Amygdala (tissue), 56 donors: ENCODE measurements around the gene NFATC1.

Experiments used
- DNase-seq, 56 donors: peaks; one replicate each; lab custom pipeline; 2025; lab: John Stamatoyannopoulos, UW

NFATC1 gene

DNA sequence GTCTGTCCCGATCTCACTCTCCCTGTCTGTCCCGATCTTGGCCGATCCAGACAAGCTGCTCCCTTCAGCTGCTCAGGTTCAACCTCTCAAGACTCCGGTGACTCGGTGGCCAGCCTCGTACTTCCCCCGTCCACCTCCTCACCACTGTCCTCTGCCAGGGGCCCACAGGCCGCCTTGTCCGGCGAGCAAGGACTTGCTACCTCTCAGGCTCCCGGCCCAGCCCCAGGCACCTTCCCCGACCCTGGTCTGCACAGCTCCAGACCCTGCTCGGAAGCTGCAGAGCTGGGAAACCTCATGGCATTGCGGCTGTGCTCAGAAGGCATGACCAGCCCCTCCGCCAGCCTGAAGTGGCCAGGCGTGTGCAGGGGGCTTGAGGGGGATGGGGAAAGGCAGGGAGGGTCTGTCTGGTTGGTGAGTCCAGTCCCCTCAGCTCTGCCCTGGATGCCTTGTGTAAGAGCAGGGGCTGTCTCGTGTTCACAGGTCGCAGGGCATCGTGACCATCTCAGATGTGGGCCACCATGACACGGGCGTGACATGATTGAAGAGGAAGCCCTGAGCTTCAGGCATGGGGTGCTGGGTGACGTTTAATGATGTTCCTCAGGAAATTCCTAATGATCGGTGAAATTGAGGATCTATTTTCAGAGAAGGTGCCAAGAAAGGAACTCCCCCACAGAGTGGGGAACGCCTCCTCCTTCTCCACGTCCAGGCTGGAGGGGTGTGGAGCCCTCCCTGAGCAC, 162.6 kb downstream of the NFATC1 start:
- DNase-seq: no peak

GRCh38 chr18:79558933-79559416, 163.2 kb downstream of the NFATC1 start:
- no peak for DNase-seq

GRCh38 chr18:79559436-79559835, 163.7 kb downstream of the NFATC1 start:
- no peak for DNase-seq

DNA sequence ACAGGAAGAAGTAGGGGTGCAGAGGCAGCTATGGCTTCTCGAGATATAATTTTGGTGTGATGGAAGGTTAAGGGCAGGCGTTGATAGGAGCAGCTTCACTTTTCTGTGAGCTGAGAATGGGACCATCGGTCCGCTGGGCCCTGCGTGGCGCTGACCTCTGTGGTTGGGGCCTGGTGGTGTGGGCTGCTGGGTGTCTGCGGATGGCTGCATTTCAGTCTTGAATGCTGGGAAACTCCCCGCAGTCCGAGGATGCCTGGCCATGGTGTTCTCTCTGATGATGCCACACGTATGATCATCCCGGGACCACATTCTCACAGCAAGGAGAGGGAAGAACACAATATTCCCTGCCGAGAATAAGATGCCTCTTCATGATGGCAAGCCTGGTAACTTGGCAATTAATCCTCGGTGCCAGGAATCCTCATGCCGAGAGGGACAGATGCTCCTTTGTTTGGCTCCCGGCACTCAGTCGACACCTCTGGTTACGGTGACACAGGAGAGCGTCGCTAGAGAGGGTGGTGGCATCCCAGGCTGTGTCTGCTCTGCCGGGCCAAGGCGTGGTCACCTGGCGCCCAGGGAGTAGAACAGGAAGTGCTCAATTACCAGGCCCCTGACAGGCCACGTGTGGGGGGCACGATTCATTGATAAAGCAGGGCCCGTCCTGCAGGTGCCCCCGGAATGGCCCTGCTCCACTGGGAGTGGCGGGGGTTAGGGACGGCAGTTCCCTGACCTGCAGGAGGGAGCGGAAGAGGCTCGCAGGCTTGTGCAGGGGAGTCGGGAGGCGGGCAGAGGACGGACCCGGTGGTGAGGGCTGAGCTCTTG, 164.5 kb downstream of the NFATC1 start:
- no peak for DNase-seq

DNA sequence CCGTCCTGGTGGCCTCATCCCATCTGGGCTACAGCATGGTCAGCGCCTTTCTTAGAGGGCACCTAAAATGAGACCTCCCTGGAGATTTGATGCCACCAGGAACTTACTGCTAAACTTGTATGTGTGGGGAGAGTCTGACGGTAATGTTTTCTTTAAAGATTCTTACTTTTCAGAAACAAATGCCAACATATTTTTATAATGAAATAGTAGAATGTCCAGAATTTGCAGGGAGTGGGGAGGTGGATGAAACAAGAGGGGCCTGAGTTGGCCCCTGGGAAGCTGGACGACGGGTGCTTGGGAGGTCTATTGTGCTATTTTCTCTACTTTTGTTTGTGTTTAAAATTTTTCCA, 165.1 kb downstream of the NFATC1 start:
- no peak for DNase-seq

DNA sequence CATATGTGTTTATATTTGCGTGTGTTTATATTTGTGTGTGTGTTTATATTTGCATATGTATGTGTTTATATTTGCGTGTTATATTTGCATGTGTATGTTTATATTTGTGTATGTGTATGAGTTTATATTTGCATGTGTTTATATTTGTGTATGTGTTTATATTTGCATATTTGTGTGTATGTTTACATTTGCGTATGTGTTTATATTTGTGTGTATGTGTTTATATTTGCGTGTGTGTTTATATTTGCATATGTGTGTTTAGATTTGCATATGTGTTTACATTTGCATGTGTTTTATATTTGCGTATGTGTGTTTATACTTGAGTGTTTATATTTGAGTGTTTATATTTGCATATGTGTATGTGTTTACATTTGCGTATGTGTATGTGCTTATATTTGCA, 168.2 kb downstream of the NFATC1 start:
- DNase-seq: no peak

DNA sequence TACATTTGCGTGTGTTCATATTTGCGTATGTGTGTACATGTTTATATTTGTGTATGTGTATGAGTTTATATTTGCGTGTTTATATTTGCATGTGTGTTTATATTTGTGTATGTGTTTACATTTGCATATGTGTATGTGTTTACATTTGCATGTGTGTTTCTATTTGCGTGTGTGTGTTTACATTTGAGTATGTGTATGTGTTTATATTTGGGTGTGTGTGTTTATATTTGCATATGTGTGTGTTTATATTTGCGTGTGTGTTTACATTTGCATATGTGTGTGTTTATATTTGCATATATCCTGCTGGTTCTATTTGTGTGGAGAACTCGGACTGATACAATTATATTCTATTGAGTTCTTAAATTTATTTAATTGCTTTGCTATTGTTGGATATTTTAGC, 168.7 kb downstream of the NFATC1 start:
- DNase-seq: no peak

DNA sequence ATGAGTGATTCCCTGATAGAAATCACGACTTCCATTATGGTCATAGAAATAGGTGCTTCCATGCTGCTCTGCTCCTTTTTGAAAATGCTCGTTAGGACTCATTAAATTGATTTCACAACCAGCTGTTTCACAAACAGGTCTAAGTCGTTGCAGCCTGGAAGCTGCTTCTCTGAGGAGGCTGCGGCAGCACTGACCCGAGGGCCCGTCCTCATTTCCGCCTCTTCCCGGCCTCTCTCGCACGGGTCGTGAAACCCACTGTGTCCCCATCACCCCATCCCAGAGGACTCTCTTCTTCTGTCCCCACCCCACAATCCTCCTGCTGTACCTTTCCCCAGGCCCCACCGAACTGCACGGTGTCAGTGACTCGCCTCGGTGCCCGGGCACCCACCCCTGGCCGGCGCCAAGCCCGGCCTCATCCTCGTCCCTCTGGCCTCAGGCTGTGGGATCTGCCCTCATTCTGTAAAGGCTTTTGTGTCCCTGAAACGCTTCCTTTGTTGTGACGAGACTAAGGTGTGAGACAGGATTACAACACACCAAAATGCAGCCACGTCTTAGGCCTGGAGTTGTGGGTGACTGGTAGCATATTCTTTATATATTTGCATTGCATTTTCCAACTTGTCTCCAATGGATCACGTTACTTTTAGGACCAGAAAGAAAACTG, 171.2 kb downstream of the NFATC1 start:
- no peak for DNase-seq

- no peak for DNase-seq
These were observed 171.9 kb downstream of the NFATC1 start for GRCh38 chr18:79567481-79568147.

GRCh38 chr18:79568543-79569205, 172.9 kb downstream of the NFATC1 start:
- no peak for DNase-seq

DNA sequence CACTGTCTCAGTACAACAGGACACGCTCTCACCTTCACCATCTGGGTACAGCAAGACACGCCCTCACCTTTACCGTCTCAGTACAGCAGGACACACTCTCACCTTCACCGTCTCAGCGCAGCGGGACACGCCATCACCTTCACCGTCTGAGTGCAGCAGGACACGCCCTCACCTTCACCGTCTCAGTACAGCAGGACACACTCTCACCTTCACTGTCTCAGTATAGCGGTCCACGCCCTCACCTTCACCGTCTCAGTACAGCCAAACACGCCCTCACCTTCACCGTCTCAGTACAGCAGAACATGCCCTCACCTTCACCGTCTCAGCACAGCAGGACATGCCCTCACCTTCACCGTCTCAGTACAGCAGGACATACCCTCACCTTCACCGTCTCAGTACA, 174.0 kb downstream of the NFATC1 start:
- no peak for DNase-seq

GRCh38 chr18:79570266-79571201, 174.8 kb downstream of the NFATC1 start:
- peak in 2 of 56 donors; percentile 11 to 12 for DNase-seq

DNA sequence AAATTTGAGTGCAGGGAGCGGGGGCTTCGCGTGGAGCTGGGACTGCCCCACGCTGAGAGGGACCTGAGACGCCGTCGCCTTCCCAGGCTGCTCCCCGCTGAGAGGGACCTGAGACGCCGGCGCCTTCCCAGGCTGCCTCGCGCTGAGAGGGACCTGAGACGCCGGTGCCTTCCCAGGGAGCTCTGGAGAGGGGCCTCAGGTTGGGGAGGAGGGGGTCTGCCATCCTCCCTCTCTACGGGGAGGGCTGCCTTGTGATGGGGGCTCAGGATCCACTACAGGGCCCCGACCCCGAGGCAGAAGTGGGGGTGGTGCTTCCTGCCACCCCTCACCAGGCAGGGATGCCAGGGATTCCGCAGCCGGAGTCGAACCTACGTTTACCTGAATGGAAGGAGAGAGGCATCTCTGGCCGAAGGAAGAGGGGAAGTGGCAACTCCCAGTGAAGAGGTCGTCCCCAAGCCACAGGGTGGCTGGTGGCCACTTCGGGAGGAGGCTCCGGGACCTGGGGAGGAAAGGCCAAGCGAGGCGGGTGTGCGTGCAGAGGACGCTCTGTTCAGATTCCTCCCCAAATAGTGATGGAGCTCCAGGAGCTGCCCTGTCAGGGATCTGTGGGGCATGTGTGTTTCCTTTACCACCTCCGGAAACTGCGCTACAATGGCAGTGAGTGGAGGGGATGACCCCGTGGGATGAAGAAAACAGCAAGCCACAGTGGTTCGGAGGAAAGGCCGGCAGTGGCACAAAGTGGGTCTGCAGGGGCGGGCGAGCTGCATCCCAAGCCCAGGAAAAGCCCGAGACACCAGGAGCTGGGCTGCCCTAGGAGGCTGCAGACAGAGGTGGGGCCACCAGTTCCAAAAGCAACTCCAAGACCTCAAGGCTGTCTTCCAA, 175.7 kb downstream of the NFATC1 start:
- DNase-seq: no peak

DNA sequence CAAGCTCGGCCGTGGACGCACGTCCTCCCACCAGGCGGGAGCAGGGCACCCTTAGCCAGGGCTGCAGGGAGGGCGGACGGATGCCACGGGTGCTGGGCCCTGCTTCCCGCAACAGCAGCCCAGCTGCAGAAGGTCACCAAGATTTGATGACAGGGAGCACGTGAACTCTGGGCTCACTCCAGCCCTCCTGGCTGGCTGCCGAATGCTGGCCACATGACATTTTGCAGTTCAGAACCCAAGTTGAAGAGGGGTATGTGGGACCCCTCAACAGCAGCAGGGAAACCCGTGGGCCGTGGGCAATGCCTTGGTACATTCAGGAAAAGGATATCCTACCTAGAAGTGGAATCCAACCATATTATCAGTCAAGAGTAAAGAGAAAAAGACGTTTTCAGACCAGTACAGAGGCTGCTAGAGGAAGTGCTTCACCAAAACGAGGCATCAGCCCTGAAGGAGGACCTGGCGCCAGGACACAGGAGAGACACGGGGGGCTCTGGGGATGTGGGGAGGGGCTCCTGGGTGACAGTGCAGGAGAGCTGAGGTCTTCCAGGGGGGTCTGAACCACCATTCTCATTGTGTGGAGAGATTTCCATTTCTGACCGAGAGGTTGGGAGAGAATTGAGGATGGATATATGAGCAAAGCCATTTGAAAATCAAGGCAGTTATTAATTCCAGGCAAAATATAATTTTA, 176.5 kb downstream of the NFATC1 start:
- no peak for DNase-seq

GRCh38 chr18:79572848-79573451, 177.2 kb downstream of the NFATC1 start:
- no peak for DNase-seq

- DNase-seq: no peak
These were observed 178.3 kb downstream of the NFATC1 start for GRCh38 chr18:79573921-79574491.
